Caco-2 (cell line): ENCODE data around the gene EXOSC2. TPM values are rescaled to one million over a fixed set of nuclear protein-coding genes. Genes with fewer than 3 reads are reported as not detected.
A peak's percentile ranks its signal among the peaks of the same experiment; 100 is the strongest.

Source experiments
- BruUV-seq: library from RNA; stranded (reverse); fragments of 400-500 nt; replicated peaks from 2 replicates; lab custom pipeline; 2021; lab: Mats Ljungman, UMichigan
- CTCF ChIA-PET: fragments of 300-600 bp; sonication (Branson Sonifier 250); formaldehyde crosslinking; loops from one replicate; lab custom pipeline; 2022; ENCODE audit warnings: antibody characterized with exemption; lab: Charles Lee
- POLR2A ChIA-PET: fragments of 300-600 bp; sonication (Branson Sonifier 250); formaldehyde crosslinking; loops from one replicate; lab custom pipeline; 2022; ENCODE audit warnings: antibody characterized with exemption; lab: Charles Lee
- DNase-seq, 2 experiments: peaks; one replicate each; pipeline versions ENCODE4 v3.0.0 to v3.0.0-alpha.2; 2020 to 2022
- H3K27me3 ChIP-seq: replicated peaks from 2 replicates; pipeline ENCODE4 v1.6.0; 2011; ENCODE audit warnings: low read length; ENCODE audit not compliant: control insufficient read depth, insufficient read depth
- H3K36me3 ChIP-seq: 2 replicates; pipeline ENCODE4 v1.5.1; 2011; ENCODE audit warnings: low read length; ENCODE audit not compliant: control insufficient read depth, insufficient read depth
- H3K4me1 ChIP-seq: fragments of 250-450 bp; sonication (Bioruptor Pico); 2 replicates; pipeline ENCODE4 v1.5.1; 2020; ENCODE audit warnings: mild to moderate bottlenecking
- H3K4me3 ChIP-seq: 2 replicates; pipeline ENCODE4 v1.5.1; 2011; ENCODE audit warnings: low read depth, mild to moderate bottlenecking, control low read depth, low read length
- H3K9me3 ChIP-seq: fragments of 250-450 bp; sonication (Bioruptor Pico); 2 replicates; pipeline ENCODE4 v1.5.1; 2020; ENCODE audit warnings: mild to moderate bottlenecking, moderate library complexity
- H3K27ac Mint-ChIP-seq: one replicate; pipeline ENCODE4 v1.8.0; 2022; ENCODE audit warnings: mixed read lengths; ENCODE audit not compliant: unreplicated experiment
- H3K27me3 Mint-ChIP-seq: one replicate; pipeline ENCODE4 v1.8.0; 2022; ENCODE audit warnings: mixed read lengths; ENCODE audit not compliant: insufficient read depth, unreplicated experiment
- H3K36me3 Mint-ChIP-seq: one replicate; pipeline ENCODE4 v1.8.0; 2022; ENCODE audit warnings: mild to moderate bottlenecking, mixed read lengths; ENCODE audit not compliant: insufficient read depth, unreplicated experiment
- H3K4me1 Mint-ChIP-seq: one replicate; pipeline ENCODE4 v1.8.0; 2022; ENCODE audit warnings: low read depth, mixed read lengths; ENCODE audit not compliant: unreplicated experiment
- H3K4me3 Mint-ChIP-seq: one replicate; pipeline ENCODE4 v1.8.0; 2022; ENCODE audit warnings: mild to moderate bottlenecking, moderate library complexity, mixed read lengths; ENCODE audit not compliant: unreplicated experiment
- H3K9me3 Mint-ChIP-seq: one replicate; pipeline ENCODE4 v1.8.0; 2022; ENCODE audit warnings: mixed read lengths; ENCODE audit not compliant: unreplicated experiment
- intact Hi-C: fragments of 100-400 bp; cut with micrococcal nuclease; formaldehyde crosslinking; loops from one replicate; pipeline ENCODE4 v1.10.0; 2022; ENCODE audit not compliant: unreplicated experiment
- total RNA-seq: library from RNA; stranded (reverse); gene quantifications from 2 replicates; pipeline ENCODE4 v1.2.3, GENCODE V29; 2022
- TF ChIP-seq, protein P1 (sequence below), 2 experiments: fragments of 200-600 bp in 1 of 2; IDR thresholded peaks; 1 replicate in 1 of 2; 2 replicates in 1 of 2; pipeline versions ENCODE4 v1.5.1 to v1.8.0; 2011 to 2022; ENCODE audit warnings: antibody characterized with exemption in 1 of 2, control low read depth in 1 of 2, inconsistent platforms in 1 of 2, low read depth in 1 of 2, low read length in 1 of 2, mild to moderate bottlenecking in 1 of 2, moderate library complexity in 1 of 2; ENCODE audit not compliant: insufficient read depth in 1 of 2, severe bottlenecking in 1 of 2, unreplicated experiment in 1 of 2

EXOSC2 gene
- total RNA-seq, 1 experiment from 2014 or later: 59.1 TPM

DNA sequence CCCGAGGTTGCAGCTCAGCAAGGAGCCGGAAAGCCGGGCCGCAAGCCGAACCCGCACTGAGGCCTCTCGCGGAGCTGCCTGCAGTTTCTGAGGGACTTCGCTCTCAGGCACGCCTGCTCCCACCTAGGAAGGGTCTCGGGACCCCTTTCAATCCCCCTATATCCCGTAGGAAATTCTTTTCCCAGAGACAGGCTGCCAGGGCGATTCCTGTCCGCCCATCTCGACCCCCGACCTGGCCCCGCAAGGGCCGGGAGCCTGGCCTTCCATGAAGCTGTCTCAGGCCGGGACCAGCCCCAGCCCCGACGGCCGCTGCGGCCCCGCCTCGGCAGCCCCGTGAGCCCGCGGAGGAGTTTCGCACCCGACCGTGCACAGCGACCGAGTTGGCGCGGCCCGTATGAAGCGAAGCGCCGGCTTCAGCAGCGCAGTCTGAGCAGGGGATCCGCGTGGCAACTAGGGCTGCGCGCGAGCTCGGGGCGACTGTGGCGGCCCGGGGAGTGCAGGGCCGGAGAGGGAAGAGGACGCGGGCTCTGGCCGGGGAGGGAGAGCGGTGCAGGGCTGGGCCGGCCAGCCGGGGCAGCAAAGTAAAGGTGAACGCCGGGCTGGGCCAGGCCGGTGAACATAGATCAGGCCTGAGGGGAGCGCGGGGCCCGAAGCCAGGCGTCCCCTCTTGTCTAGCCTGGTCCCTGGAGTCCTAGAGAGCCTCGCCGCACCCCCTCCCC lies 30.2 kb upstream of the EXOSC2 start:
- no peak for DNase-seq
- ChIA-PET POLR2A (no interaction called here), CTCF (no interaction called here)
- H3K4me1 Mint-ChIP-seq: peaks cover 7% of the 10 kb centered on the region
- intact Hi-C loops: no loop called here
- H3K27ac Mint-ChIP-seq: no peak overlapping the region
- BruUV-seq: no TSS peak
- Histone ChIP-seq H3K36me3 (no peaks in the 10 kb centered on the region), H3K4me1 (no peaks in the 10 kb centered on the region; the same call in 1 of the 2 replicates), H3K9me3 (0 out of 2 replicates have a peak, but pooled peaks cover 6% of the 10 kb centered on the region), H3K27me3 (peaks cover 6% of the 10 kb centered on the region), H3K4me3 (no peak overlapping the region)
- TF ChIP-seq, protein P1, sequence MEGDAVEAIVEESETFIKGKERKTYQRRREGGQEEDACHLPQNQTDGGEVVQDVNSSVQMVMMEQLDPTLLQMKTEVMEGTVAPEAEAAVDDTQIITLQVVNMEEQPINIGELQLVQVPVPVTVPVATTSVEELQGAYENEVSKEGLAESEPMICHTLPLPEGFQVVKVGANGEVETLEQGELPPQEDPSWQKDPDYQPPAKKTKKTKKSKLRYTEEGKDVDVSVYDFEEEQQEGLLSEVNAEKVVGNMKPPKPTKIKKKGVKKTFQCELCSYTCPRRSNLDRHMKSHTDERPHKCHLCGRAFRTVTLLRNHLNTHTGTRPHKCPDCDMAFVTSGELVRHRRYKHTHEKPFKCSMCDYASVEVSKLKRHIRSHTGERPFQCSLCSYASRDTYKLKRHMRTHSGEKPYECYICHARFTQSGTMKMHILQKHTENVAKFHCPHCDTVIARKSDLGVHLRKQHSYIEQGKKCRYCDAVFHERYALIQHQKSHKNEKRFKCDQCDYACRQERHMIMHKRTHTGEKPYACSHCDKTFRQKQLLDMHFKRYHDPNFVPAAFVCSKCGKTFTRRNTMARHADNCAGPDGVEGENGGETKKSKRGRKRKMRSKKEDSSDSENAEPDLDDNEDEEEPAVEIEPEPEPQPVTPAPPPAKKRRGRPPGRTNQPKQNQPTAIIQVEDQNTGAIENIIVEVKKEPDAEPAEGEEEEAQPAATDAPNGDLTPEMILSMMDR (IDR thresholded peaks at IDR 0.05; ENCODE audit: insufficient read depth in 1 of 2, low read depth in 1 of 2, low read length in 1 of 2, severe bottlenecking in 1 of 2, unreplicated experiment in 1 of 2): no peak
- no peaks in the 10 kb centered on the region for H3K36me3 Mint-ChIP-seq
- peaks cover 26% of the 10 kb centered on the region for H3K27me3 Mint-ChIP-seq
- H3K9me3 Mint-ChIP-seq: no peaks in the 10 kb centered on the region
- peak overlapping the region; percentile 43 for H3K4me3 Mint-ChIP-seq

DNA sequence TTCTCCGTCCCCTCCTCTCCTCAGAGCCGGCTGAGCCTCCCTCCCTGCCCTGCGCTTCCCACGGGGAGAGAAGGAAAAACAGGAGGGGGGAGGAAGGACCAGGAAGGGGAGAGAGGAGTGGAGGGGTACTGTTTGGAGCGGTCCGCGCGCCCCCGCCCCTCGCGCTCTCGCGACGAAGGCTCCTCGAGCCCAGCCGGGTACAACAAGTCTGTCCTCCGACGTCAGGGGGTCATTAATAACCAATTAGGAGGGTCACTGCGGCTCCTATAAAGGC lies 29.7 kb upstream of the EXOSC2 start:
- CTCF ChIA-PET: no interaction called here
- H3K27ac Mint-ChIP-seq: no peak overlapping the region
- H3K9me3 ChIP-seq: 0 out of 2 replicates have a peak, but pooled peaks cover 4% of the 10 kb centered on the region
- intact Hi-C loops: no loop called here
- no peaks in the 10 kb centered on the region for H3K36me3 ChIP-seq
- H3K9me3 Mint-ChIP-seq: no peaks in the 10 kb centered on the region
- peaks cover 21% of the 10 kb centered on the region for H3K27me3 Mint-ChIP-seq
- H3K4me1 ChIP-seq: no peaks in the 10 kb centered on the region; the same call in 1 of the 2 replicates
- H3K4me3 ChIP-seq: no peak overlapping the region
- TF ChIP-seq, protein P1 (IDR thresholded peaks at IDR 0.05; ENCODE audit: insufficient read depth in 1 of 2, low read depth in 1 of 2, low read length in 1 of 2, severe bottlenecking in 1 of 2, unreplicated experiment in 1 of 2): no peak
- no peak for DNase-seq
- H3K36me3 Mint-ChIP-seq: no peaks in the 10 kb centered on the region
- POLR2A ChIA-PET: no interaction called here
- H3K4me1 Mint-ChIP-seq: peaks cover 7% of the 10 kb centered on the region
- peak overlapping the region; percentile 43 for H3K4me3 Mint-ChIP-seq
- peaks cover 6% of the 10 kb centered on the region for H3K27me3 ChIP-seq
- BruUV-seq: no TSS peak

DNA sequence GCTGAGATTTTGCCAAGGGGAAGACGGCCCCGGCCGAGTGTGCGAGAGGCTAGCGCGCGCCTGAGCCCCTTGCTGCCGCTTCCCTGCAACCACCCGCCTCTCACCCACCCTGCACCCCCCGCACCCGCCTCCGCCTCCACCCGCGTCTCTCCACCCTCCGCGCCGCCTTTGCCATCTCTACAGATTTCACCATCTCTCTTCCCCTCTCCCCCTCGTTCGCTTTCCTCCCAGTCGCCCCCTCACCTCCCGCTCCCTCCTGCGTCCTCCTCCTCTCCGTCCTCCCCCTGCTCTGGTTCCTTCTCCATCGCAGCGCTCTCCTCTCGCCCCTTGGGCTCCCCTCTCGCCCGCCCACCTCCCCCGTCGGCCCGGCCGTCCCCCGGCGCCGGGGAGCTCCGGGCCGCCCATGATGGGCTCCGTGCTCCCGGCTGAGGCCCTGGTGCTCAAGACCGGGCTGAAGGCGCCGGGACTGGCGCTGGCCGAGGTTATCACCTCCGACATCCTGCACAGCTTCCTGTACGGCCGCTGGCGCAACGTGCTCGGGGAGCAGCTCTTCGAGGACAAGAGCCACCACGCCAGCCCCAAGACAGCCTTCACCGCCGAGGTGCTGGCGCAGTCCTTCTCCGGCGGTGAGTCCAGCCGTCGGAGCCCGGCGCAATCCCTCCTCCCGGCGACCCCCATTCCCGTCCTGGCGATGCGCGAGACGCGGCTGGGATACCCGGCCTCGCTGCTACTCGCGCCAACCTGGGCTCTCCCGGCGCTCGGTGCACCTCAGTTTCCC lies 29.1 kb upstream of the EXOSC2 start, which contains the start of gene PRDM12:
Gene PRDM12, plus strand, starts transcription at position 344 of the 778 bp plus-strand sequence. Its CDS starts 60 bp downstream, at position 404.
- Mint-ChIP-seq H3K36me3 (no peaks in the 10 kb centered on the region), H3K4me3 (peak within 1 kb of the TSS; percentile 43), H3K27ac (no peak within 1 kb of the TSS), H3K27me3 (peaks cover 18% of the 10 kb centered on the region), H3K9me3 (no peaks in the 10 kb centered on the region), H3K4me1 (peaks cover 7% of the 10 kb centered on the region)
- H3K4me1 ChIP-seq: no peaks in the 10 kb centered on the region; the same call in 1 of the 2 replicates
- H3K27me3 ChIP-seq: peaks cover 6% of the 10 kb centered on the region
- CTCF ChIA-PET: no interaction called here
- no peaks in the 10 kb centered on the region for H3K36me3 ChIP-seq
- no TSS peak for BruUV-seq
- no peak for DNase-seq
- POLR2A ChIA-PET: no interaction called here
- intact Hi-C loops: no loop called here
- no peak within 1 kb of the TSS for H3K4me3 ChIP-seq
- TF ChIP-seq, protein P1 (IDR thresholded peaks at IDR 0.05; ENCODE audit: insufficient read depth in 1 of 2, low read depth in 1 of 2, low read length in 1 of 2, severe bottlenecking in 1 of 2, unreplicated experiment in 1 of 2): no peak
- H3K9me3 ChIP-seq: no peaks in the 10 kb centered on the region
